Endothelial cell of umbilical vein (primary cell): ENCODE measurements around the gene SPRING1. TPM values are rescaled to one million over a fixed set of nuclear protein-coding genes. Genes with fewer than 3 reads are reported as not detected.

ENCODE experiments used
- BruUV-seq: library from RNA; stranded (reverse); fragments of 400-500 nt; replicated peaks from 2 replicates; lab custom pipeline; 2021; lab: Mats Ljungman, UMichigan
- CTCF ChIA-PET: fragments of 300-600, 350-600 bp; sonication (Branson Sonifier 250); formaldehyde crosslinking; loops from one replicate; lab custom pipeline; 2021; ENCODE audit warnings: antibody characterized with exemption, inconsistent platforms; lab: Charles Lee
- POLR2A ChIA-PET: fragments of 300-600, 350-600 bp; sonication (Branson Sonifier 250); formaldehyde crosslinking; loops from one replicate; lab custom pipeline; 2021; ENCODE audit warnings: antibody characterized with exemption, inconsistent platforms; lab: Charles Lee
- DNase-seq: peaks from one replicate; pipeline ENCODE4 v3.0.0-alpha.2; 2011; ENCODE audit warnings: low read depth, low spot score
- FAIRE-seq: peaks from 2 replicates; lab custom pipeline; 2011; peaks lifted over from hg19 to GRCh38; lab: Jason Lieb, UNC
- H2AFZ ChIP-seq: 2 replicates; pipeline ENCODE4 v1.6.0; 2012; ENCODE audit warnings: low read depth, low read length, control low read depth, inconsistent platforms
- H3K27ac ChIP-seq: 2 replicates; pipeline ENCODE4 v1.5.1; 2011; ENCODE audit warnings: low read depth, mild to moderate bottlenecking, control low read depth, low read length, moderate library complexity; ENCODE audit not compliant: insufficient read depth
- H3K27me3 ChIP-seq, 2 experiments: 2 replicates each; pipeline versions ENCODE4 v1.6.0 to v1.6.1; 2011; ENCODE audit warnings: low read length in 2 of 2, mixed read lengths in 1 of 2; ENCODE audit not compliant: control insufficient read depth in 2 of 2, insufficient read depth in 2 of 2
- H3K36me3 ChIP-seq, 2 experiments: 2 replicates in 1 of 2; 3 replicates in 1 of 2; pipeline ENCODE4 v1.5.1; 2011; ENCODE audit warnings: low read length in 2 of 2, mild to moderate bottlenecking in 1 of 2, moderate library complexity in 1 of 2; ENCODE audit not compliant: control insufficient read depth in 2 of 2, insufficient read depth in 2 of 2; ENCODE audit errors: extremely low read depth in 1 of 2
- H3K4me1 ChIP-seq: 3 replicates; pipeline ENCODE4 v1.5.1; 2011; ENCODE audit warnings: mild to moderate bottlenecking, low read length; ENCODE audit not compliant: control insufficient read depth, insufficient read depth; ENCODE audit errors: extremely low read depth
- H3K4me2 ChIP-seq: 2 replicates; pipeline ENCODE4 v1.6.1; 2011; ENCODE audit warnings: low read length, control low read depth, mixed read lengths; ENCODE audit not compliant: insufficient read depth
- H3K4me3 ChIP-seq, 3 experiments: fragments of 200-600 bp in 1 of 3; sonication (generic), shearing (Covaris generic) in 1 of 3; replicated peaks in 1 of 3; 2 replicates each; pipeline ENCODE4 v1.5.1; 2011 to 2016; ENCODE audit warnings: control low read depth in 3 of 3, low read length in 3 of 3, mild to moderate bottlenecking in 2 of 3, inconsistent platforms in 1 of 3, low read depth in 1 of 3, moderate library complexity in 1 of 3; ENCODE audit not compliant: insufficient read depth in 1 of 3
- H3K79me2 ChIP-seq: 2 replicates; pipeline ENCODE4 v1.6.0; 2012; ENCODE audit warnings: low read length, inconsistent platforms; ENCODE audit not compliant: control insufficient read depth, insufficient read depth
- H3K9ac ChIP-seq: replicated peaks from 2 replicates; pipeline ENCODE3; 2011; ENCODE audit warnings: low read length, control low read depth; ENCODE audit not compliant: insufficient read depth; ENCODE audit errors: extremely low read depth
- H3K9me1 ChIP-seq: replicated peaks from 3 replicates; pipeline ENCODE4 v1.6.0; 2011; ENCODE audit warnings: mild to moderate bottlenecking, low read length; ENCODE audit not compliant: control insufficient read depth, insufficient read depth; ENCODE audit errors: extremely low read depth
- H3K9me3 ChIP-seq: replicated peaks from 2 replicates; pipeline ENCODE4 v1.5.1; 2012; ENCODE audit warnings: low read length, inconsistent platforms; ENCODE audit not compliant: control insufficient read depth, insufficient read depth
- H4K20me1 ChIP-seq: replicated peaks from 2 replicates; pipeline ENCODE3; 2011; ENCODE audit warnings: mild to moderate bottlenecking, low read length; ENCODE audit not compliant: control insufficient read depth, insufficient read depth; ENCODE audit errors: extremely low read depth
- EZH2 ChIP-seq: IDR thresholded peaks from 2 replicates; pipeline ENCODE4 v1.6.1; 2012; ENCODE audit warnings: borderline replicate concordance, low read depth, mild to moderate bottlenecking, moderate library complexity, low read length, inconsistent platforms; ENCODE audit not compliant: severe bottlenecking
- FOS ChIP-seq: IDR thresholded peaks from 2 replicates; pipeline ENCODE4 v1.6.1; 2011; ENCODE audit warnings: mild to moderate bottlenecking, low read length, moderate library complexity, borderline replicate concordance; ENCODE audit not compliant: insufficient read depth
- GATA2 ChIP-seq: IDR thresholded peaks from 2 replicates; pipeline ENCODE4 v1.7.0; 2011; ENCODE audit warnings: low read depth, mild to moderate bottlenecking, moderate library complexity, mixed read lengths, low read length; ENCODE audit not compliant: insufficient read length, insufficient read depth
- JUN ChIP-seq: IDR thresholded peaks from 2 replicates; pipeline ENCODE4 v1.6.1; 2011; ENCODE audit warnings: borderline replicate concordance, low read depth; ENCODE audit not compliant: insufficient read length, insufficient read depth
- POLR2AphosphoS5 ChIP-seq: IDR thresholded peaks from 2 replicates; pipeline ENCODE4 v1.6.1; 2012; ENCODE audit warnings: low read depth, mild to moderate bottlenecking, control low read depth, low read length, moderate library complexity; ENCODE audit not compliant: insufficient read depth
- dilution Hi-C: fragments of 300-500 bp; cut with MboI; formaldehyde crosslinking; loops from one replicate; pipeline ENCODE4 v1.15.0; 2019; ENCODE audit warnings: low sequenced_read_pairs; ENCODE audit not compliant: extremely low pct_ligation_motif_present
- intact Hi-C: fragments of 100-400 bp; cut with micrococcal nuclease; formaldehyde crosslinking; loops from one replicate; pipeline ENCODE4 v1.10.0; 2022
- polyA plus RNA-seq, 4 experiments: library from polyadenylated mRNA; depleted of rRNA in 3 of 4; stranded (reverse) in 3 of 4; unstranded in 1 of 4; fragments of >200 nt; gene quantifications; 2 replicates each; pipeline versions ENCODE4 v1.2.1 to v1.2.3, GENCODE V29; 2011 to 2012; ENCODE audit warnings: missing spikeins in 1 of 4
- total RNA-seq: library from RNA; stranded (reverse); gene quantifications from 2 replicates; pipeline ENCODE4 v1.2.3, GENCODE V29; 2021
- TF ChIP-seq, protein P1 (sequence below): IDR thresholded peaks from 2 replicates; pipeline ENCODE4 v1.6.1; 2011; ENCODE audit not compliant: insufficient read depth, insufficient read length

SPRING1 gene
- total and polyA plus RNA-seq, 2 donors (not counting 3 experiments of a cell fraction or from before 2014, with no cell fraction given), result 17.5 to 40.4 TPM

DNA sequence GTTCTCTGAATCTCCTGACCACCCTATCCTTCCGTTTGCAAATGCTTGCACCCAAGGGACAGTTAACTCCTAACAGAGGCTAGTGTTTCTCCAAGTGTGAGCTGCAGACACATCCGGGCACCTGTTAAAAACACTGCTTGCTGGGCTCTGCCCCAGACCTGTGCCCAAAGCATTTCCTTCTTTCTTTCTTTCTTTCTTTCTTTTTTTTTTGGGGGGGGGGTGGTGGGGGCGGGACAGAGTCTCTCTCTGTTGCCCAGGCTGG lies 42.5 kb downstream of the SPRING1 start:
- Histone ChIP-seq H3K4me1 (no peaks in the 10 kb centered on the region), H3K36me3 (no peaks in the 10 kb centered on the region), H3K9me3 (no peaks in the 10 kb centered on the region), H2AFZ (no peak overlapping the region), H3K9me1 (no peaks in the 10 kb centered on the region), H3K4me2 (no peak overlapping the region), H3K4me3 (no peak overlapping the region), H3K9ac (no peak overlapping the region), H3K79me2 (no peaks in the 10 kb centered on the region), H4K20me1 (no peaks in the 10 kb centered on the region), H3K27me3 (peaks cover 24 to 26% of the 10 kb centered on the region in 2 experiments), H3K27ac (no peak overlapping the region)
- dilution Hi-C loops, result no loop called here
- intact Hi-C loops, result no loop called here
- TF ChIP-seq POLR2AphosphoS5, result no peak
- no peak for TF ChIP-seq JUN
- no peak for TF ChIP-seq EZH2
- no peak for TF ChIP-seq GATA2
- TF ChIP-seq, protein P1, sequence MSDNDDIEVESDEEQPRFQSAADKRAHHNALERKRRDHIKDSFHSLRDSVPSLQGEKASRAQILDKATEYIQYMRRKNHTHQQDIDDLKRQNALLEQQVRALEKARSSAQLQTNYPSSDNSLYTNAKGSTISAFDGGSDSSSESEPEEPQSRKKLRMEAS, result no peak
- no TSS peak for BruUV-seq
- ChIA-PET CTCF (interaction anchor here (0.6 to 1.2 kb wide), 2 partner anchors 8 to 697 kb away, joined by 3 read pairs; no protein-coding TSS in a partner anchor), POLR2A (no interaction called here)
- DNase-seq (no peak), FAIRE-seq (no peak)

DNA sequence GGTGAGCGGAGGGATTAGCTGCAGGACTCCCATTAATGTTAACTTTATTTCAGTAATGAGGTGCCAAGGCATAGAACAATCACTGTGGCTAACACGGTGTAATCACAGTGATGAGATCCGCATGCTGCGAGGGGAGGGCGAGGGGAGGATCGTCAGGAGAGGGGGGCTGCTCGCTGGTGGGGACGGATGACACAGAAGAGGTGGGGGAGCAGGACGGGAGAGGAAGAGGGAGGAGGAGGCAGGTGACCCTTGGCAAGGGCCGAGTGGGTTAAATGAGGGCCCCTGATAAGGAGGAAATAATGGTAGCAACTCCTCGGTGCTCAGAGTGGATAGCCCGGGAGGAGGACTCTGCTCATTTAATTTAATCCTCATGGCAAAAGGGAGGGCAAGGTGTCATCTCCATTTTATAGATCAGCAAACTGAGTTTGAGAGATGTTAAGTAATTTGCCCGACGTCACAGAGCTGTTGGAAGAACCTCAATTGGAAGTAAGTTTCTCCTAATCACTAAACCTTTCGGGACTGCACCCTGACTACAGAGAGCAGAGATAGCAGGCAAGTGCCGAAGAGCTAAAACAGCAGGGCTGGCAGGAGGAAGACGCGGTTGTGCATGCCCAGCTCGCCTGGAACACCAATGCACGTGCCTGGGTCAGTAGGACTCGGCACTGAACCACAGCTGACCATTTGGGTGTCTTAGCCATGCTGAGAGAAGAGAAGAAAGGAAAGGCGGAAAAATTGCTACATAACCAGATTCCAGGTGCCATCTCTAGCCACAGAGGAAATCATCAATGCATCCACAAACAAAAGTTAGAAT lies 43.0 kb downstream of the SPRING1 start:
- no peaks in the 10 kb centered on the region for H3K9me1 ChIP-seq
- ChIA-PET CTCF (interaction anchor here (1.2 kb wide), 1 partner anchor 9 kb away, joined by 3 read pairs; no protein-coding TSS in a partner anchor), POLR2A (no interaction called here)
- no peak overlapping the region for H3K4me2 ChIP-seq
- H3K27ac ChIP-seq, result no peak overlapping the region
- no peak for TF ChIP-seq FOS
- no peak for TF ChIP-seq GATA2
- BruUV-seq, result no TSS peak
- no peaks in the 10 kb centered on the region for H3K36me3 ChIP-seq
- H2AFZ ChIP-seq, result no peak overlapping the region
- H3K27me3 ChIP-seq, result peaks cover 24 to 26% of the 10 kb centered on the region in 2 experiments
- H3K9me3 ChIP-seq, result no peaks in the 10 kb centered on the region
- H4K20me1 ChIP-seq, result no peaks in the 10 kb centered on the region
- no peaks in the 10 kb centered on the region for H3K4me1 ChIP-seq
- FAIRE-seq, result no peak
- no peak for DNase-seq
- dilution Hi-C loops (no loop called here), intact Hi-C loops (no loop called here)
- no peak overlapping the region for H3K9ac ChIP-seq
- no peak overlapping the region for H3K4me3 ChIP-seq
- no peaks in the 10 kb centered on the region for H3K79me2 ChIP-seq
